Measurements from ENCODE around the gene MAGEA8. TPM values are rescaled to one million over a fixed set of nuclear protein-coding genes. Genes with fewer than 3 reads are reported as not detected.
"Not testable (repeated sequence)": the region's sequence is repeated elsewhere in the genome, so short reads cannot be mapped to it uniquely, and the experiment has no call there.

The MAGEA8 gene, protein sequence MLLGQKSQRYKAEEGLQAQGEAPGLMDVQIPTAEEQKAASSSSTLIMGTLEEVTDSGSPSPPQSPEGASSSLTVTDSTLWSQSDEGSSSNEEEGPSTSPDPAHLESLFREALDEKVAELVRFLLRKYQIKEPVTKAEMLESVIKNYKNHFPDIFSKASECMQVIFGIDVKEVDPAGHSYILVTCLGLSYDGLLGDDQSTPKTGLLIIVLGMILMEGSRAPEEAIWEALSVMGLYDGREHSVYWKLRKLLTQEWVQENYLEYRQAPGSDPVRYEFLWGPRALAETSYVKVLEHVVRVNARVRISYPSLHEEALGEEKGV
- not detected for total RNA-seq

DNA sequence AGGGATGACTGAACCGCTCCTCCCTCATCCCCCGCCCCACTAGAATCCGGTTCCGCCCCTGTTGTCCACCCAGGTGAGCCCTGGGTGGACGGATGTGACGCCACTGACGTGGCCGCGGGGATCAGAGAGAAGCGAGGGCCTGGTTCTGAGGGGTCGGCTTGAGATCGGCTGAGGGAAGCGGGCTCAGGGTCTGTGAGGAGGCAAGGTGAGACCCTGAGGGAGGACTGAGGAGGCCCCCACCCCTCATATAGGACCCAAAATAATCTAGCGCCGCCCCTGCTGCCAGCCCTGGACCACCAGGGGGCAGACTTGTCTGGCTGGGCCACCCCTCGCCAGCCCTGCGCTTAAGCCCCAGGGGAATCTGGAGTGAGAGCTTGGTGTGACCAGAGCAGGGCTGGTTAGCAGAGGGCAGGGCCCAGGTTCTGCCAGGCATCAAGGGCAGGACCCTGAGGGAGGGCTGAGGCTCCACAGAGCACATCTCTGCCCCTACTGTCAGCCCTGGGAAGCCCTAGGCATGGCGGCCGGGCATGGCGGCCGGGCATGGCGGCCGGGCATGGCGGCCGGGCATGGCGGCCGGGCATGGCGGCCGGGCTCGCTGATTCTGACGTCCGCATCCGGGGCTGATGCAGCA is at the start of gene MAGEA8:
TSS of gene MAGEA8 (plus strand) at position 103 of the 631 bp plus-strand sequence. CDS start 3,090 bp downstream, outside the sequence.
- no peaks in the 10 kb centered on the region for H3K27me3 ChIP-seq
- ATAC-seq (ENCODE audit: low FRiP score in 2 of 2): no peak
- H3K9me3 ChIP-seq: no peaks in the 10 kb centered on the region
- TF ChIP-seq, protein P1, sequence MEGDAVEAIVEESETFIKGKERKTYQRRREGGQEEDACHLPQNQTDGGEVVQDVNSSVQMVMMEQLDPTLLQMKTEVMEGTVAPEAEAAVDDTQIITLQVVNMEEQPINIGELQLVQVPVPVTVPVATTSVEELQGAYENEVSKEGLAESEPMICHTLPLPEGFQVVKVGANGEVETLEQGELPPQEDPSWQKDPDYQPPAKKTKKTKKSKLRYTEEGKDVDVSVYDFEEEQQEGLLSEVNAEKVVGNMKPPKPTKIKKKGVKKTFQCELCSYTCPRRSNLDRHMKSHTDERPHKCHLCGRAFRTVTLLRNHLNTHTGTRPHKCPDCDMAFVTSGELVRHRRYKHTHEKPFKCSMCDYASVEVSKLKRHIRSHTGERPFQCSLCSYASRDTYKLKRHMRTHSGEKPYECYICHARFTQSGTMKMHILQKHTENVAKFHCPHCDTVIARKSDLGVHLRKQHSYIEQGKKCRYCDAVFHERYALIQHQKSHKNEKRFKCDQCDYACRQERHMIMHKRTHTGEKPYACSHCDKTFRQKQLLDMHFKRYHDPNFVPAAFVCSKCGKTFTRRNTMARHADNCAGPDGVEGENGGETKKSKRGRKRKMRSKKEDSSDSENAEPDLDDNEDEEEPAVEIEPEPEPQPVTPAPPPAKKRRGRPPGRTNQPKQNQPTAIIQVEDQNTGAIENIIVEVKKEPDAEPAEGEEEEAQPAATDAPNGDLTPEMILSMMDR (IDR thresholded peaks at IDR 0.05): no peak
- TF ChIP-seq POLR2AphosphoS5 (IDR thresholded peaks at IDR 0.05) (no peak), POLR2A (IDR thresholded peaks at IDR 0.05) (no peak), EP300 (IDR thresholded peaks at IDR 0.05) (no peak)
- H3K4me3 ChIP-seq: no peak within 1 kb of the TSS
- no peaks in the 10 kb centered on the region for H3K4me1 ChIP-seq
- 86 to 95% methylated on average over 9 to 30 of the region's 33 CpGs for WGBS, 2 donors
- DNase-seq: peak in 1 of 2 donors; percentile 35
- H3K36me3 ChIP-seq: no peaks in the 10 kb centered on the region
- no peak within 1 kb of the TSS for H3K27ac ChIP-seq

DNA sequence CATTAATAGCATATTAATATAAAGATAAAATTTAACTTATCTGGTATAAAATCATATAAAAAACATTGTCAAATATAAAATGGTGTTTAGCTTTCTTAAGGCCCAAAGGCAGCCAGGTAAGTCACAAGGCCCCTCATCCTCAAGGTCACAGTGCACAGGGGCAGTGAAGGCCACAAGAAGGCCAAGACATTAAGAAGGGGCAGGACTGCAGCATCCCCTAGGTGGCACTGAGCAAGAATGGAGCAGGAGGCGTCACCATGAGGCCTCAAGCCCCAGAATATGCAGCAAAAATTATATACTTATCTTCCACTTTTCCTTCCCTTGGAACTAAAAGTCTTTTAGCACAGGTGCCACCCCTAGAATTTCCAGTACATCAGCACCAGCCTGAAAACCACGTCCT is 49.5 kb upstream of the MAGEA8 start:
- ATAC-seq (ENCODE audit: low FRiP score in 2 of 2) (no peak), DNase-seq (no peak)
- no peaks in the 10 kb centered on the region for H3K4me1 ChIP-seq
- H3K27me3 ChIP-seq: no peaks in the 10 kb centered on the region
- no peaks in the 10 kb centered on the region for H3K36me3 ChIP-seq
- TF ChIP-seq, protein P1 (IDR thresholded peaks at IDR 0.05): no peak
- no peak for TF ChIP-seq EP300 (IDR thresholded peaks at IDR 0.05)
- no peak for TF ChIP-seq POLR2A (IDR thresholded peaks at IDR 0.05)
- no peak for TF ChIP-seq POLR2AphosphoS5 (IDR thresholded peaks at IDR 0.05)
- 62 to 92% methylated on average over 2 of the region's 2 CpGs for WGBS, 2 donors
- no peak overlapping the region for H3K27ac ChIP-seq
- H3K9me3 ChIP-seq: no peaks in the 10 kb centered on the region
- no peak overlapping the region for H3K4me3 ChIP-seq

DNA sequence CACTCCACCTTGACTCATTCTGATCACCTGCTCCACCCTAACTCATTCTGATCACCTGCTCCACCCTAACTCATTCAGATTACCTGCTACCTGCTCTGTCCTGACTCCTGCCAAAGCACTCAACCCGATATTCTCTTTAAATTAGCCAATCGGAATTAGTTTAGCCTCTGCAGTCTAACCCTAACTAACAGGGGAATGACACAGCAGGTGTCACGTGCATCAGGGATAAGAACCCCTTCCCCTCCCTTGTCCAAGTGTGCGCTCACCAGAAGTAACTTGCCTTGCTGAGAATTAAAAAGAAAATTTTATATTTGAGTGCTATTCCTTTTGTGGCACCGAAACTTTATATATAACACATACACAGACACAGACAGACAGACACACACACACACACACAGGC is 44.3 kb upstream of the MAGEA8 start:
- WGBS, 2 donors: 62 to 67% methylated on average over 5 of the region's 5 CpGs

DNA sequence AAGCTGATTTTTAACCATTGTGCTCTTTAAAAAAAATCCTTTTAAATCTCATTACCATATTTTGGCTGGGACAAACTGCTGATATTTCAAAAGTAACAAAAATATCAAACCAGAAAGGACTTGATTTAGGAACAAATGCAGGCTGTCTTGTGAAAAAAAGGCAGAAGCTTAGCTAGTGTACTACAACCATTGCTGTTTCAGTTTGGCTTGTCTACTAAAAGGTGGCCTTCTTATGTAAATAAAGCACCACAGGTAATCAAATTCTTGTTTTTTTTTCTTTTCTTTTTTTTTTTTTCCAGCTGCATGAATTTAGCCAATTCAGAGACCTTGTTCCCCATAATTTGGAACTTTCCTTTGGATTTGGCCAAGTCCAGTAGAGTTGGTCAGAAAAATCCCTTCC is 43.8 kb upstream of the MAGEA8 start:
- no peak overlapping the region for H3K4me3 ChIP-seq
- no peaks in the 10 kb centered on the region for H3K36me3 ChIP-seq
- ATAC-seq (ENCODE audit: low FRiP score in 2 of 2) (no peak), DNase-seq (no peak)
- no peaks in the 10 kb centered on the region for H3K9me3 ChIP-seq
- no peaks in the 10 kb centered on the region for H3K27me3 ChIP-seq
- H3K4me1 ChIP-seq: no peaks in the 10 kb centered on the region
- no peak for TF ChIP-seq EP300 (IDR thresholded peaks at IDR 0.05)
- TF ChIP-seq POLR2A (IDR thresholded peaks at IDR 0.05): no peak
- TF ChIP-seq, protein P1 (IDR thresholded peaks at IDR 0.05): no peak
- TF ChIP-seq POLR2AphosphoS5 (IDR thresholded peaks at IDR 0.05): no peak
- H3K27ac ChIP-seq: no peak overlapping the region

More for the DNA sequence above, 44.3 kb upstream of the MAGEA8 start:
- not testable (repeated sequence) for H3K27ac ChIP-seq; H3K4me1 ChIP-seq; H3K27me3 ChIP-seq; H3K36me3 ChIP-seq; H3K9me3 ChIP-seq; DNase-seq; ATAC-seq (ENCODE audit: low FRiP score in 2 of 2); H3K4me3 ChIP-seq

DNA sequence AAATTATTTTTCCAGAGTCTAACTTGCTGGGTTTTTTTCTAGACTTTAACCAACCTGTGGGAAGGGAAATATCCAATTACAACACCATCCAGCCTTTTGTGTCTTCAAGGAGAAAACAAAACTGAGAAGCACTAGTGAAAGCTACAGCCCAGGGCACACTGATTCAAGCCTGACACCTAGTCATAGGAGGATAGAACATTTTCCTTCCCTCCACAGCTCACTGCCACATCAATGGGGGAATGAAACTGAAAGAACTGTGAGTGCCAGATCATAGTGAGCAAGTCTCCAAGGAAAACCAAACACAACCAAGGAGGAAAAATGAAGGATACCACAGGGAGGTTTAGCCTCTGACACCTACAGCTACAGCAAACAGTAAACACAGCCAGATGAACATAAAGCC is 43.3 kb upstream of the MAGEA8 start:
- H3K36me3 ChIP-seq: no peaks in the 10 kb centered on the region
- no peak for ATAC-seq (ENCODE audit: low FRiP score in 2 of 2)
- no peaks in the 10 kb centered on the region for H3K4me1 ChIP-seq
- no peak overlapping the region for H3K27ac ChIP-seq
- DNase-seq: no peak
- H3K27me3 ChIP-seq: no peaks in the 10 kb centered on the region
- TF ChIP-seq POLR2A (IDR thresholded peaks at IDR 0.05) (no peak), POLR2AphosphoS5 (IDR thresholded peaks at IDR 0.05) (no peak), EP300 (IDR thresholded peaks at IDR 0.05) (no peak)
- TF ChIP-seq, protein P1 (IDR thresholded peaks at IDR 0.05): no peak
- H3K4me3 ChIP-seq: no peak overlapping the region
- no peaks in the 10 kb centered on the region for H3K9me3 ChIP-seq
